Measurements from ENCODE around the gene ABLIM1.

The ABLIM1 gene

DNA sequence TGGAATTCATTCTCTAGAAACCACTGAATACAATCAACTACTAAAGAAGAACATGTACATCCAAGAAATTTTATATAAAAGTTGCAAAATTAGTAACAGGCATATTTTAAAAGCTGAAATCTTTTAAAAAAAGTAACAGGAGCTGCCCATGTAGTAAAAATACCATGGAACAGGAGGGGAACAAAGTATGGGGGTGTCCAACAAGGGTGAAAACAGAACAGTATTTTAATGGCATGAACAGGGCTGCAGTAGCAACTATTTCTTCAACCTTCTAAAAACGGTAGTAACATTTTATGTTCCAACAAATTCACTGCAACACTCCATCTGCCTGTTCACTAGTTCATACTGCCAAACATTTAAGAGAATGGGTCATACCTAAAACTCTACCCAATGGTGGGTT is 77.0 kb downstream of the ABLIM1 start:
- no peak overlapping the region for H3K4me3 ChIP-seq (ENCODE audit: low read length)
- TF ChIP-seq, protein P1, sequence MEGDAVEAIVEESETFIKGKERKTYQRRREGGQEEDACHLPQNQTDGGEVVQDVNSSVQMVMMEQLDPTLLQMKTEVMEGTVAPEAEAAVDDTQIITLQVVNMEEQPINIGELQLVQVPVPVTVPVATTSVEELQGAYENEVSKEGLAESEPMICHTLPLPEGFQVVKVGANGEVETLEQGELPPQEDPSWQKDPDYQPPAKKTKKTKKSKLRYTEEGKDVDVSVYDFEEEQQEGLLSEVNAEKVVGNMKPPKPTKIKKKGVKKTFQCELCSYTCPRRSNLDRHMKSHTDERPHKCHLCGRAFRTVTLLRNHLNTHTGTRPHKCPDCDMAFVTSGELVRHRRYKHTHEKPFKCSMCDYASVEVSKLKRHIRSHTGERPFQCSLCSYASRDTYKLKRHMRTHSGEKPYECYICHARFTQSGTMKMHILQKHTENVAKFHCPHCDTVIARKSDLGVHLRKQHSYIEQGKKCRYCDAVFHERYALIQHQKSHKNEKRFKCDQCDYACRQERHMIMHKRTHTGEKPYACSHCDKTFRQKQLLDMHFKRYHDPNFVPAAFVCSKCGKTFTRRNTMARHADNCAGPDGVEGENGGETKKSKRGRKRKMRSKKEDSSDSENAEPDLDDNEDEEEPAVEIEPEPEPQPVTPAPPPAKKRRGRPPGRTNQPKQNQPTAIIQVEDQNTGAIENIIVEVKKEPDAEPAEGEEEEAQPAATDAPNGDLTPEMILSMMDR (conservative IDR thresholded peaks at IDR 0.05; ENCODE audit: low read depth, low read length), result no peak
- DNase-seq (ENCODE audit: low read depth), result no peak

DNA sequence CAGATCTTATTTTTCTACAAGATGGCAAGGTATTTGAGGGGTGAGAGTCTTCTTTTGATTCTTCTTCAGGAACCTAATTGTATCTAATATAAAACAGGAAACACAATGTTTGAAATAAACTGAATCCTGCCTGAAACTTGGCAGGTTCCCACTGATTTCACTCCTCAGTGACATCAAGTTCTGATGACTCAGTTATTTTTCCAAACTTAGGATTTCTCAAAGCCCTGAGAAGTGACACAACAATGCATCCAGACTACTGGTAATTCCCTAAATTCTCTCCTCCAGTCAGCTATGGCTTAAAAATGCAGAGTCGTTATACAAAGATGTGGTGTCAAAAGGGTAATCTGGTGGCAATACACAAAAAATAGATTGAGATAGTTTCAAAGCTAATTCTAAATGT is 80.9 kb downstream of the ABLIM1 start:
- H3K4me3 ChIP-seq (ENCODE audit: low read length), result no peak overlapping the region
- TF ChIP-seq, protein P1 (conservative IDR thresholded peaks at IDR 0.05; ENCODE audit: low read depth, low read length), result no peak
- peak; percentile 46 for DNase-seq (ENCODE audit: low read depth)

DNA sequence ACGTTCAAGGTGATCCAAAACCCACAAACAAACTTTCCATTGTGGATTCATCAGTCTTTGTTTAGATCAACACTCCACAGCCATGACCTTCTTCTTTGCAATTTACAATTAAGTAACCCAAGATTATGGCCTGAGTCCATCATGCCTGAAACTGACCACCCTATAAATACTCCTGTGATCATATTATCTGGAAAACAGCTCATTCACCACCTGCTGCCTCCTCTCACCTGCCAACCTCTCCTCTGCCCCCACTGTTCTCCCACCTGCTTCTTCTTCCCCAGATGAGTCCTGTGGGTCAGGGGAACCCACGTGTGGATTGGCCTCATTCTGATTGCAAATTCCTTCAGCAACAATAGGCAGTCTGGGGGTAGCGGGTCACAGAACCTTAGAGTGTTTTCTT is 81.4 kb downstream of the ABLIM1 start:
- TF ChIP-seq, protein P1 (conservative IDR thresholded peaks at IDR 0.05; ENCODE audit: low read depth, low read length), result no peak
- DNase-seq (ENCODE audit: low read depth), result no peak

DNA sequence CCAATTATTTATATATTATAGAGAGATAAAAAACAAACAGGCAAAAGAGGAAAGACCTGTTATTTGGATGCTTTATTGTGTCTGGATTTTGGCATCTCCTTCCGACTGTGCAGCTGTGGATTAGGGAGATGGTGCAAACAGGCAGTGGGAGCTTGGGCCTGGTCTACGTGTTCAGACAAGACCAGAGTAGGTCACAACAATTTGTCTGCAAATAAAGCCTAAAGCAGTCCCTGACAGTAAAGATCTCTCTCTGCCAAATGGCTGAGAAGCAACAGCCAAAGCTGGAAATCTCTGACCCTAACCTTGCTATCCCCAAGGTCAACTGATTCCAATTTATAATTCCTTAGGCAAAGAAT is 82.0 kb downstream of the ABLIM1 start:
- H3K4me3 ChIP-seq (ENCODE audit: low read length), result no peak overlapping the region
- TF ChIP-seq, protein P1 (conservative IDR thresholded peaks at IDR 0.05; ENCODE audit: low read depth, low read length), result no peak
- DNase-seq (ENCODE audit: low read depth), result no peak

More for the DNA sequence above, 81.4 kb downstream of the ABLIM1 start:
- no peak overlapping the region for H3K4me3 ChIP-seq (ENCODE audit: low read length)

DNA sequence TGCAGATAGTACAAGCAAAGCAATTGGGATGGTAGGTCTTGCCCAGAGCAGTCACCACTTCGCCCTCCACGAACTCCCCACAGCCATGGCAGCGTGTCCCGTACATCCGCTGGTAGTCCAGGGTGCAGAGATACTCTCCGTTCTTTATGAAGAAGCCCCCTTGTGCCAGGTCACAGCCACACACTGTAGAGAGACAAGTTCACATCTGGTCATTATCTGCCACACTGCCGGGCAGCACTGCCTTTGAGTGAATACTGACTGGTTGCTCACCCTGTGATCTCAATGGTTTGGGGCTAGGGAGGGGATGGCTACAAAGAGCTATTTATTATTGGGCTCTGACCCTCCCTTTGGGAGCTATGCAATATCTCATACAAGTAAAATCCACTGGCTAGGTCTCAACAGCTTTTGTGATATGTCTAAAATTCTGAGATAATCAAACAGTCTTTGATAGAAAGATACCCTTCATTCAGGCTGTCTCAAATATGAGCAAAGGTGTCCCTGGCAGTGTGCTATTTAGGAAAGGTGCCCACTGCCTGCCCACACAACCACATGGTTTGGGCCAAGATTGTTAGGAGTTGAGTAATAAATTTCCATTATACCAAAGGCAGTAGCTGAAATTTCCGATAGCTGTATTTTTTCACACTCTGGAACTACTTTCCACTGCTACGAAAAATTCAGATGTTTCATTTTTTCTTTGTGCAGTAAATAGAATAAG is 82.5 kb downstream of the ABLIM1 start:
- TF ChIP-seq, protein P1 (conservative IDR thresholded peaks at IDR 0.05; ENCODE audit: low read depth, low read length), result no peak
- DNase-seq (ENCODE audit: low read depth), result no peak
- no peak overlapping the region for H3K4me3 ChIP-seq (ENCODE audit: low read length)

DNA sequence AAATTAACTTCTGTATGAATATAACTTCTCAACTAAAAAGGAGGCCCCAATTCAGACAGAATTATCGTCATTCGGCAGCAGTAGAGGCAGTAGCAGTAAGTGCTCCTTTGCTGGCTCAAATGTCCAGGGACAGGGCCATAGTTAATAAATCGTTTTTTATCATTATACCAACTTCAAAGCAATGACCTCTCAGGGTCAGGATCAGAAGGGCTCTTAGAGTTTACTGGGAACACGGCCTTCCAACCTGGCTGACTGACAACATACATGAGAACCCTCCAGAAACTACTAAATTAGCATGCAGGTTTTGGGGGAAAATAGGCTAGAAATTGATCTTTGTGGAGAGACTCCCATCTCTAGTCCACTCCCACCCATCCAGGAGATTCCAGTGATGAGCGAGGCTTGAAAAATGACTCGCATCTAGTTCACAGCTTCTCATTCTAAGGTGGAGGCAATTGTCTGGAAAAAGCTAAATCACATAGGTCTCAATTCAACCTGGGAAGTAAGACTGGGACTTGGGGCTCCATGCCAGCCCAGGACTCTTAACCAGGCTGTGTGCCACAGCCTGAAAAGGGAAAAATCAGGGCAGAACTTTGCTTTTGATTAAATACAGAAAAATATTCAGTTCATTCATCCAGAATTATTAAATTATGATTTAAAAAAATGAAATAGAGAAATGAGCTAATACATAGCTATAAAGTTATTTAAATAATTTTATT is 84.6 kb downstream of the ABLIM1 start:
- DNase-seq (ENCODE audit: low read depth), result no peak
- no peak overlapping the region for H3K4me3 ChIP-seq (ENCODE audit: low read length)
- TF ChIP-seq, protein P1 (conservative IDR thresholded peaks at IDR 0.05; ENCODE audit: low read depth, low read length), result no peak
